Measurements from ENCODE around the gene RHOBTB1.

- TF ChIP-seq CTCF (IDR thresholded peaks at IDR 0.05; ENCODE audit: insufficient read depth, low read length, poor library complexity, severe bottlenecking) (no peak), EZH2phosphoT487 (conservative IDR thresholded peaks at IDR 0.05; ENCODE audit: low read length) (no peak)
Measured at GRCh38 chr10:60846173-60846572, 97.8 kb downstream of the RHOBTB1 start.

Data from SU-DHL-6 (cell line).